ENCODE measurements around the gene GPC3. TPM values are rescaled to one million over a fixed set of nuclear protein-coding genes. Genes with fewer than 3 reads are reported as not detected.

The GPC3 gene
- total RNA-seq, 1 experiment from 2014 or later = 0.24 TPM

DNA sequence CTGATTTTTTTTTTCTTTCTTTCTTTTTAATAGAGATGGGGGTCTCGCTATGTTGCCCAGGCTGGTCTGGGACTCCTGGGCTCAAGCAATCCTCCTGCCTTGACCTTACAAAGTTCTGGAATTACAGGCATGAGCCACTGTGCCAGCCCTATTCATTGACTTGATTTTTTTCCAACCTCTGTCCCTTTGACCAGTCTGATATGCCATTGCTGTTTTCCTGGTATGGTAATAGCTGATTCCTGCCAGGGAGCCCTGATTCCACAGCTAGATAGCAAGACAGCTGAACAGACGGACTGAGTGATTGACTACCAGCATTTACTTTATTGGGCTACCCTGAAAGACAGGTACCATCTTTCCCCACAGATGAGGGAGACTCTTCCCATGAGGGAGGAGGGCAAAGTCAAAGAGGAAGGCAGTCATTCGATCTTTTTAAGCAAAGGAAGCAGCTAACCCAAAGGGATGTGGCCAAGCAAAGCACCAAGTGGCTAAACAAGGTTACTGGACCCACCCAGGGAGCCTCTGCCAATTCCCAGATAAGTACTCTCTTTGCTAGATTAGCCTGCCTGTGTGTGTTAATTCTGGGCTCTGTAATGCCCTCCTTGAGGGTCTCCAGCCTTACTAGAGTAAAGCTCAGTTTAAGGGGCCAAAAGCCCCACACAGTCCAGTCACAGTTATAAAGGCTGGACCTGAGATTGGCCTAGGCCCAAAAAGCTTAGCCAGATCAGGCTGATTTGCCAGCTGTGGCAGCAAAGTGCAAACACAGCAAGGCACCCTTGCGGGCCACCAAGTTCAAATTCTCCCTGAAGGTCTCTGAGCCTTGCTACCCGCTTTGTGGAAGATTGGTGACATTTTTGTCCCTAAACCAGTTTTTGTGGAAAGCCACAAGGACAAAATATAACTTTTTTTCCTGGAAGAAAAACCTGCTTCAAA, 377.7 kb downstream of the GPC3 start:
- CTCF ChIA-PET = no interaction called here
- TF ChIP-seq EZH2 (IDR thresholded peaks at IDR 0.05; ENCODE audit: borderline replicate concordance, low read depth, low read length, poor library complexity, severe bottlenecking) = no peak
- TF ChIP-seq, protein P1, sequence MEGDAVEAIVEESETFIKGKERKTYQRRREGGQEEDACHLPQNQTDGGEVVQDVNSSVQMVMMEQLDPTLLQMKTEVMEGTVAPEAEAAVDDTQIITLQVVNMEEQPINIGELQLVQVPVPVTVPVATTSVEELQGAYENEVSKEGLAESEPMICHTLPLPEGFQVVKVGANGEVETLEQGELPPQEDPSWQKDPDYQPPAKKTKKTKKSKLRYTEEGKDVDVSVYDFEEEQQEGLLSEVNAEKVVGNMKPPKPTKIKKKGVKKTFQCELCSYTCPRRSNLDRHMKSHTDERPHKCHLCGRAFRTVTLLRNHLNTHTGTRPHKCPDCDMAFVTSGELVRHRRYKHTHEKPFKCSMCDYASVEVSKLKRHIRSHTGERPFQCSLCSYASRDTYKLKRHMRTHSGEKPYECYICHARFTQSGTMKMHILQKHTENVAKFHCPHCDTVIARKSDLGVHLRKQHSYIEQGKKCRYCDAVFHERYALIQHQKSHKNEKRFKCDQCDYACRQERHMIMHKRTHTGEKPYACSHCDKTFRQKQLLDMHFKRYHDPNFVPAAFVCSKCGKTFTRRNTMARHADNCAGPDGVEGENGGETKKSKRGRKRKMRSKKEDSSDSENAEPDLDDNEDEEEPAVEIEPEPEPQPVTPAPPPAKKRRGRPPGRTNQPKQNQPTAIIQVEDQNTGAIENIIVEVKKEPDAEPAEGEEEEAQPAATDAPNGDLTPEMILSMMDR (conservative IDR thresholded peaks at IDR 0.05; ENCODE audit: low read depth, low read length) = no peak

DNA sequence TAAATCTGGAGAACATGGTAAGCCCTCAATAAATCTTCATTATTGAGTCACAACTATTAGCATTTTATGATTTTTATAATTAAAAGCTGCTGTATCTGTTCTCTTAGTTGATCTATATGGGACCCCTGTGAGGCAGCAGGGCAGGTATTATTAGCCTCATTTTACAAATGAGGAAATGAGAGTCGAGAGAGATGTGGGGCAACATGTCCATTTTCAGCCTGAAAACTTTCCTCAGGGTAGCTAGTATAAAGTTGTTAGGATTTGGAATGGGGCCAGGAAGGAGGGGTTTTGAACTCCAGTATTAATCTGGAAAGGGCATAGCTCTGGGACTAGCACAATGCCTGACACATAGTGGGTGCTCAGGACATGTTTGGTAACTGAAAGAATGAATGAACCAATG, 378.4 kb downstream of the GPC3 start:
- ChIA-PET CTCF (no interaction called here), POLR2A (ENCODE audit: low non-redundant PET) (no interaction called here)
- intact Hi-C loops (cut with micrococcal nuclease; ENCODE audit: unreplicated experiment) = no loop called here
- BruUV-seq (replicated peaks) = no TSS peak
- TF ChIP-seq EZH2 (IDR thresholded peaks at IDR 0.05; ENCODE audit: borderline replicate concordance, low read depth, low read length, poor library complexity, severe bottlenecking) = no peak
- TF ChIP-seq, protein P1 (conservative IDR thresholded peaks at IDR 0.05; ENCODE audit: low read depth, low read length) = no peak
- Histone ChIP-seq H3K4me3 (ENCODE audit: low read depth, low read length, poor library complexity, severe bottlenecking) (no peak overlapping the region), H3K9me3 (ENCODE audit: low read depth, low read length, poor library complexity, severe bottlenecking) (no peaks in the 10 kb centered on the region), H3K27ac (ENCODE audit: low read depth, low read length, poor library complexity, severe bottlenecking) (no peak overlapping the region), H3K36me3 (ENCODE audit: insufficient read depth, low read length, poor library complexity, severe bottlenecking) (no peaks in the 10 kb centered on the region), H3K4me1 (ENCODE audit: insufficient read depth, low read length, poor library complexity, severe bottlenecking) (no peaks in the 10 kb centered on the region), H3K27me3 (replicated peaks; ENCODE audit: insufficient read depth, low read depth, low read length, poor library complexity) (no peaks in the 10 kb centered on the region)
- no peak for DNase-seq (ENCODE audit: low spot score)

More for the DNA sequence above, 377.7 kb downstream of the GPC3 start:
- intact Hi-C loops (cut with micrococcal nuclease; ENCODE audit: unreplicated experiment) = no loop called here
- no peaks in the 10 kb centered on the region for H3K36me3 ChIP-seq (ENCODE audit: insufficient read depth, low read length, poor library complexity, severe bottlenecking)
- POLR2A ChIA-PET (ENCODE audit: low non-redundant PET) = no interaction called here
- H3K27me3 ChIP-seq (replicated peaks; ENCODE audit: insufficient read depth, low read depth, low read length, poor library complexity) = no peaks in the 10 kb centered on the region
- H3K27ac ChIP-seq (ENCODE audit: low read depth, low read length, poor library complexity, severe bottlenecking) = no peak overlapping the region
- H3K4me3 ChIP-seq (ENCODE audit: low read depth, low read length, poor library complexity, severe bottlenecking) = no peak overlapping the region
- H3K9me3 ChIP-seq (ENCODE audit: low read depth, low read length, poor library complexity, severe bottlenecking) = no peaks in the 10 kb centered on the region
- H3K4me1 ChIP-seq (ENCODE audit: insufficient read depth, low read length, poor library complexity, severe bottlenecking) = no peaks in the 10 kb centered on the region
- no peak for DNase-seq (ENCODE audit: low spot score)
- BruUV-seq (replicated peaks) = no TSS peak

DNA sequence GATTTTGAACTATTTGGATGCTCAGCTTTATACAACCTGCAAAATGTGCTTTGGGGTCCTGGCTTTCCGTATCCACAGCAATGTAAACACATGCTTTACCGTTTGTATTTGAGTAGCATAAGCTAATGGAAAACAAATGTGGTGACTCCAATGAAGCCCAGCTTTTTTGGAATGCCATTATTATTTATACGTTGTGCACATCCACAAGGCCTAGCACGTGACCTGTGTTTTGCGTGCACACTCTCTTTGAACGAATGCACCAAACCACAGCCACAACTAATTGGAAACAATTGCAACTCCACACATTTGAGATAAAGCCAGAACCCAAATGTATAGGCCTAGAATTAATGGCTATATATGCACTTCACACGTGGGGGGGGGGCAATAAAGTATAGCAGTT, 380.6 kb downstream of the GPC3 start:
- DNase-seq (ENCODE audit: low spot score) = no peak
- H3K27me3 ChIP-seq (replicated peaks; ENCODE audit: insufficient read depth, low read depth, low read length, poor library complexity) = no peaks in the 10 kb centered on the region
- no peak for TF ChIP-seq EZH2 (IDR thresholded peaks at IDR 0.05; ENCODE audit: borderline replicate concordance, low read depth, low read length, poor library complexity, severe bottlenecking)
- TF ChIP-seq, protein P1 (conservative IDR thresholded peaks at IDR 0.05; ENCODE audit: low read depth, low read length) = no peak
- no TSS peak for BruUV-seq (replicated peaks)
- ChIA-PET POLR2A (ENCODE audit: low non-redundant PET) (no interaction called here), CTCF (no interaction called here)
- no peaks in the 10 kb centered on the region for H3K36me3 ChIP-seq (ENCODE audit: insufficient read depth, low read length, poor library complexity, severe bottlenecking)
- no peaks in the 10 kb centered on the region for H3K4me1 ChIP-seq (ENCODE audit: insufficient read depth, low read length, poor library complexity, severe bottlenecking)
- no peak overlapping the region for H3K4me3 ChIP-seq (ENCODE audit: low read depth, low read length, poor library complexity, severe bottlenecking)
- intact Hi-C loops (cut with micrococcal nuclease; ENCODE audit: unreplicated experiment) = no loop called here
- no peaks in the 10 kb centered on the region for H3K9me3 ChIP-seq (ENCODE audit: low read depth, low read length, poor library complexity, severe bottlenecking)
- H3K27ac ChIP-seq (ENCODE audit: low read depth, low read length, poor library complexity, severe bottlenecking) = no peak overlapping the region
